ENCODE data around the gene HSBP1L1.

HSBP1L1 gene

GRCh38 chr18:79970419-79971133, 6.1 kb downstream of the HSBP1L1 start:
- TF ChIP-seq CTCF (IDR thresholded peaks at IDR 0.05; ENCODE audit: low read depth, low read length), result no peak
- no peak for TF ChIP-seq POLR2A (IDR thresholded peaks at IDR 0.05; ENCODE audit: extremely low read depth, insufficient read length)
- TF ChIP-seq, protein P1, sequence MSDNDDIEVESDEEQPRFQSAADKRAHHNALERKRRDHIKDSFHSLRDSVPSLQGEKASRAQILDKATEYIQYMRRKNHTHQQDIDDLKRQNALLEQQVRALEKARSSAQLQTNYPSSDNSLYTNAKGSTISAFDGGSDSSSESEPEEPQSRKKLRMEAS (IDR thresholded peaks at IDR 0.05; ENCODE audit: low read depth, low read length), result no peak
- TF ChIP-seq MYC (IDR thresholded peaks at IDR 0.05; ENCODE audit: low read depth, low read length), result no peak
- H3K4me3 ChIP-seq (ENCODE audit: low read depth, low read length), result no peak overlapping the region
- no peak for DNase-seq (ENCODE audit: low read depth)

GRCh38 chr18:79971211-79971952, 6.9 kb downstream of the HSBP1L1 start:
- TF ChIP-seq POLR2A (IDR thresholded peaks at IDR 0.05; ENCODE audit: extremely low read depth, insufficient read length), result no peak
- TF ChIP-seq CTCF (IDR thresholded peaks at IDR 0.05; ENCODE audit: low read depth, low read length), result no peak
- TF ChIP-seq, protein P1 (IDR thresholded peaks at IDR 0.05; ENCODE audit: low read depth, low read length), result no peak
- TF ChIP-seq MYC (IDR thresholded peaks at IDR 0.05; ENCODE audit: low read depth, low read length), result no peak
- no peak for DNase-seq (ENCODE audit: low read depth)
- H3K4me3 ChIP-seq (ENCODE audit: low read depth, low read length), result no peak overlapping the region

- TF ChIP-seq POLR2A (IDR thresholded peaks at IDR 0.05; ENCODE audit: extremely low read depth, insufficient read length) (no peak), MYC (IDR thresholded peaks at IDR 0.05; ENCODE audit: low read depth, low read length) (no peak), CTCF (IDR thresholded peaks at IDR 0.05; ENCODE audit: low read depth, low read length) (no peak)
- TF ChIP-seq, protein P1 (IDR thresholded peaks at IDR 0.05; ENCODE audit: low read depth, low read length), result no peak
- no peak overlapping the region for H3K4me3 ChIP-seq (ENCODE audit: low read depth, low read length)
- DNase-seq (ENCODE audit: low read depth), result no peak
These were observed 7.5 kb downstream of the HSBP1L1 start for GRCh38 chr18:79971986-79972385.

- DNase-seq (ENCODE audit: low read depth), result no peak
- no peak overlapping the region for H3K4me3 ChIP-seq (ENCODE audit: low read depth, low read length)
- TF ChIP-seq CTCF (IDR thresholded peaks at IDR 0.05; ENCODE audit: low read depth, low read length), result no peak
- no peak for TF ChIP-seq MYC (IDR thresholded peaks at IDR 0.05; ENCODE audit: low read depth, low read length)
- TF ChIP-seq, protein P1 (IDR thresholded peaks at IDR 0.05; ENCODE audit: low read depth, low read length), result no peak
- no peak for TF ChIP-seq POLR2A (IDR thresholded peaks at IDR 0.05; ENCODE audit: extremely low read depth, insufficient read length)
These were observed 8.3 kb downstream of the HSBP1L1 start for GRCh38 chr18:79972720-79973119.

- no peak for DNase-seq (ENCODE audit: low read depth)
- TF ChIP-seq, protein P1 (IDR thresholded peaks at IDR 0.05; ENCODE audit: low read depth, low read length), result no peak
- no peak for TF ChIP-seq POLR2A (IDR thresholded peaks at IDR 0.05; ENCODE audit: extremely low read depth, insufficient read length)
- no peak for TF ChIP-seq CTCF (IDR thresholded peaks at IDR 0.05; ENCODE audit: low read depth, low read length)
- no peak overlapping the region for H3K4me3 ChIP-seq (ENCODE audit: low read depth, low read length)
These were observed 9.1 kb downstream of the HSBP1L1 start for GRCh38 chr18:79973517-79973916.

Data from NB4 (cell line).